ENCODE data around the gene TYW1.
"Not testable (repeated sequence)": the region's sequence is repeated elsewhere in the genome, so short reads cannot be mapped to it uniquely, and the experiment has no call there.

- TF ChIP-seq, protein P1, sequence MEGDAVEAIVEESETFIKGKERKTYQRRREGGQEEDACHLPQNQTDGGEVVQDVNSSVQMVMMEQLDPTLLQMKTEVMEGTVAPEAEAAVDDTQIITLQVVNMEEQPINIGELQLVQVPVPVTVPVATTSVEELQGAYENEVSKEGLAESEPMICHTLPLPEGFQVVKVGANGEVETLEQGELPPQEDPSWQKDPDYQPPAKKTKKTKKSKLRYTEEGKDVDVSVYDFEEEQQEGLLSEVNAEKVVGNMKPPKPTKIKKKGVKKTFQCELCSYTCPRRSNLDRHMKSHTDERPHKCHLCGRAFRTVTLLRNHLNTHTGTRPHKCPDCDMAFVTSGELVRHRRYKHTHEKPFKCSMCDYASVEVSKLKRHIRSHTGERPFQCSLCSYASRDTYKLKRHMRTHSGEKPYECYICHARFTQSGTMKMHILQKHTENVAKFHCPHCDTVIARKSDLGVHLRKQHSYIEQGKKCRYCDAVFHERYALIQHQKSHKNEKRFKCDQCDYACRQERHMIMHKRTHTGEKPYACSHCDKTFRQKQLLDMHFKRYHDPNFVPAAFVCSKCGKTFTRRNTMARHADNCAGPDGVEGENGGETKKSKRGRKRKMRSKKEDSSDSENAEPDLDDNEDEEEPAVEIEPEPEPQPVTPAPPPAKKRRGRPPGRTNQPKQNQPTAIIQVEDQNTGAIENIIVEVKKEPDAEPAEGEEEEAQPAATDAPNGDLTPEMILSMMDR (IDR thresholded peaks at IDR 0.05; ENCODE audit: poor library complexity), result not testable (repeated sequence)
- not testable (repeated sequence) for TF ChIP-seq EZH2 (IDR thresholded peaks at IDR 0.05; ENCODE audit: borderline replicate concordance); EZH2phosphoT487 (IDR thresholded peaks at IDR 0.05; ENCODE audit: low read depth, severe bottlenecking, unreplicated experiment)
These were observed 70.5 kb downstream of the TYW1 start for GRCh38 chr7:67066950-67067622.

Measured in hepatocyte (in vitro differentiated cells).